SH-SY5Y (cell line): ENCODE results near the gene MYOM3.

Experiments
- GATA2 ChIP-seq: IDR thresholded peaks from 2 replicates; pipeline ENCODE4 v1.6.1; 2011; ENCODE audit warnings: mild to moderate bottlenecking, low read depth, low read length
- GATA3 ChIP-seq: IDR thresholded peaks from 2 replicates; pipeline ENCODE4 v1.6.1; 2011; ENCODE audit warnings: low read depth, mild to moderate bottlenecking, low read length, moderate library complexity

- no peak for TF ChIP-seq GATA2
- TF ChIP-seq GATA3, result no peak
These were observed 37.9 kb upstream of the MYOM3 start for GRCh38 chr1:24149866-24150233.
